Measurements from ENCODE around the gene SNX11.

- TF ChIP-seq, protein P1, sequence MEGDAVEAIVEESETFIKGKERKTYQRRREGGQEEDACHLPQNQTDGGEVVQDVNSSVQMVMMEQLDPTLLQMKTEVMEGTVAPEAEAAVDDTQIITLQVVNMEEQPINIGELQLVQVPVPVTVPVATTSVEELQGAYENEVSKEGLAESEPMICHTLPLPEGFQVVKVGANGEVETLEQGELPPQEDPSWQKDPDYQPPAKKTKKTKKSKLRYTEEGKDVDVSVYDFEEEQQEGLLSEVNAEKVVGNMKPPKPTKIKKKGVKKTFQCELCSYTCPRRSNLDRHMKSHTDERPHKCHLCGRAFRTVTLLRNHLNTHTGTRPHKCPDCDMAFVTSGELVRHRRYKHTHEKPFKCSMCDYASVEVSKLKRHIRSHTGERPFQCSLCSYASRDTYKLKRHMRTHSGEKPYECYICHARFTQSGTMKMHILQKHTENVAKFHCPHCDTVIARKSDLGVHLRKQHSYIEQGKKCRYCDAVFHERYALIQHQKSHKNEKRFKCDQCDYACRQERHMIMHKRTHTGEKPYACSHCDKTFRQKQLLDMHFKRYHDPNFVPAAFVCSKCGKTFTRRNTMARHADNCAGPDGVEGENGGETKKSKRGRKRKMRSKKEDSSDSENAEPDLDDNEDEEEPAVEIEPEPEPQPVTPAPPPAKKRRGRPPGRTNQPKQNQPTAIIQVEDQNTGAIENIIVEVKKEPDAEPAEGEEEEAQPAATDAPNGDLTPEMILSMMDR (IDR thresholded peaks at IDR 0.05): no peak
- no peak for TF ChIP-seq POLR2A (IDR thresholded peaks at IDR 0.05)
Measured at GRCh38 chr17:48060249-48060648, 47.3 kb upstream of the SNX11 start.
